AG04450 (cell line): ENCODE measurements around the gene USP9X. TPM values are rescaled to one million over a fixed set of nuclear protein-coding genes. Genes with fewer than 3 reads are reported as not detected.

Experiments used
- CTCF ChIA-PET: fragments of 300-600, 350-600 bp; formaldehyde crosslinking; extraction: SDS; loops from one replicate; lab custom pipeline; 2022; ENCODE audit warnings: antibody characterized with exemption, inconsistent platforms; lab: Charles Lee
- POLR2A ChIA-PET: fragments of 350-600 bp; formaldehyde crosslinking; extraction: SDS; loops from one replicate; lab custom pipeline; 2021; ENCODE audit warnings: antibody characterized with exemption, inconsistent platforms; lab: Yijun Ruan, JAX
- DNase-seq: peaks from one replicate; pipeline ENCODE4 v3.0.0-alpha.2; 2011; ENCODE audit warnings: low read depth, low spot score
- H3K27ac ChIP-seq: one replicate; pipeline ENCODE4 v1.5.1; 2012; ENCODE audit warnings: low read depth, low read length, control low read depth
- H3K27me3 ChIP-seq: one replicate; pipeline ENCODE4 v1.6.0; 2012; ENCODE audit warnings: low read length; ENCODE audit not compliant: control insufficient read depth, insufficient read depth
- H3K4me3 ChIP-seq: 2 replicates; pipeline ENCODE4 v1.5.1; 2011; ENCODE audit warnings: mild to moderate bottlenecking, low read depth, low read length, control low read depth
- H3K9me3 ChIP-seq: 2 replicates; pipeline ENCODE4 v1.5.1; 2012; ENCODE audit warnings: low read length; ENCODE audit not compliant: control insufficient read depth, insufficient read depth
- CTCF ChIP-seq: IDR thresholded peaks from 2 replicates; pipeline ENCODE4 v1.5.1; 2011; ENCODE audit warnings: low read depth, low read length, control low read depth, inconsistent platforms
- polyA plus RNA-seq: library from polyadenylated mRNA; depleted of rRNA; stranded (reverse); fragments of >200 nt; gene quantifications from 2 replicates; pipeline ENCODE4 v1.2.3, GENCODE V29; 2011

USP9X gene
- polyA plus RNA-seq, 1 experiment = 49.1 TPM

- no peak for DNase-seq
- H3K27me3 ChIP-seq = no peaks in the 10 kb centered on the region
- CTCF ChIA-PET = no interaction called here
- H3K9me3 ChIP-seq = peaks cover 3% of the 10 kb centered on the region; the same call in 1 of the 2 replicates
- POLR2A ChIA-PET = no interaction called here
- TF ChIP-seq CTCF = no peak
- no peak overlapping the region for H3K27ac ChIP-seq
- H3K4me3 ChIP-seq = no peak overlapping the region
Observed at GRCh38 chrX:41258871-41259270, 173.6 kb downstream of the USP9X start.

GRCh38 chrX:41259516-41259915 lies 174.3 kb downstream of the USP9X start:
- TF ChIP-seq CTCF = no peak
- ChIA-PET CTCF (interaction anchor here (0.6 kb wide), 1 partner anchor 79 kb away, joined by 4 read pairs; no protein-coding TSS in a partner anchor), POLR2A (no interaction called here)
- Histone ChIP-seq H3K4me3 (no peak overlapping the region), H3K9me3 (peaks cover 3% of the 10 kb centered on the region; the same call in 1 of the 2 replicates), H3K27ac (no peak overlapping the region), H3K27me3 (no peaks in the 10 kb centered on the region)
- DNase-seq = no peak

- peak; percentile 57 for DNase-seq
- Histone ChIP-seq H3K4me3 (peak overlapping the region; percentile 13; the same call in 1 of the 2 replicates), H3K9me3 (no peaks in the 10 kb centered on the region), H3K27me3 (no peaks in the 10 kb centered on the region), H3K27ac (peak overlapping the region; percentile 61)
- POLR2A ChIA-PET = interaction anchor here (0.7 kb wide), 2 partner anchors 12 to 458 kb away, joined by 3 to 4 read pairs; no protein-coding TSS in a partner anchor
- TF ChIP-seq CTCF = no peak
- CTCF ChIA-PET = interaction anchor here (0.6 to 2.7 kb wide), 3 partner anchors 12 to 124 kb away, joined by 4 to 14 read pairs (median 6); no protein-coding TSS in a partner anchor
Observed at GRCh38 chrX:41265615-41266014, 180.4 kb downstream of the USP9X start.

- no peaks in the 10 kb centered on the region for H3K27me3 ChIP-seq
- TF ChIP-seq CTCF = no peak
- DNase-seq = no peak
- CTCF ChIA-PET = interaction anchor here (0.8 kb wide), 1 partner anchor 19 kb away, joined by 3 read pairs; no protein-coding TSS in a partner anchor
- H3K4me3 ChIP-seq = no peak overlapping the region
- no peak overlapping the region for H3K27ac ChIP-seq
- H3K9me3 ChIP-seq = no peaks in the 10 kb centered on the region
- POLR2A ChIA-PET = interaction anchor here (0.6 kb wide), 1 partner anchor 26 kb away, joined by 5 read pairs; no protein-coding TSS in a partner anchor
Observed at GRCh38 chrX:41273638-41274037, 188.4 kb downstream of the USP9X start.

- DNase-seq = no peak
- POLR2A ChIA-PET = no interaction called here
- H3K9me3 ChIP-seq = no peaks in the 10 kb centered on the region
- peak overlapping the region; percentile 57 for H3K4me3 ChIP-seq
- CTCF ChIA-PET = interaction anchor here (0.8 kb wide), 1 partner anchor 62 kb away, joined by 3 read pairs; no protein-coding TSS in a partner anchor
- no peaks in the 10 kb centered on the region for H3K27me3 ChIP-seq
- no peak overlapping the region for H3K27ac ChIP-seq
- peak; percentile 51 for TF ChIP-seq CTCF
Observed at GRCh38 chrX:41275661-41276609, 190.7 kb downstream of the USP9X start.
